Stimulated activated CD4-positive, alpha-beta T cell treated with anti-CD3 and anti-CD28 coated beads, Interleukin-2, amount 100 ng/mL, for 48 hours (primary cell): ENCODE data around the gene DTNB.

Experiments
- DNase-seq, 2 donors: peaks; one replicate each; pipeline ENCODE4 v3.0.0-alpha.2; 2020

The DTNB gene

DNA sequence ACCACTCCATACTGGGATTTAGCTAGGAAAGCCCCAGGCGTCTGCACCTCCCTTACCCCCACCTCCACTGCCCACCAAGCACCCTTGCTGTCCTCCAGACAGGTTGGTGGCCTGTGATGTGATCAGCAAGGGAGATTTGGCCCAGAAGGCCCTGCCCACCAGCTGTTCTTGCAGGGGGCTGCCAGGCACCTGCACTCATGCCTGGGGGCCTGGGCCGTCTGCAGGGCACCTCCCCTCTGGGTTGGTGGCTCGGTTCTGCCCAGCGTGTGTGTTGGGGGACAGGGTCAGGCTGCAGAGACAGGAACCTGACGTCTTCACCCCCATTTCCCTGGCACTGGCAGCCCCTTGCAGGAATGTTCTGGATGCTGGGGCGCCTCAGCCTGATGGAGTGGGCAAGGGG is 337.4 kb downstream of the DTNB start:
- no peak for DNase-seq

DNA sequence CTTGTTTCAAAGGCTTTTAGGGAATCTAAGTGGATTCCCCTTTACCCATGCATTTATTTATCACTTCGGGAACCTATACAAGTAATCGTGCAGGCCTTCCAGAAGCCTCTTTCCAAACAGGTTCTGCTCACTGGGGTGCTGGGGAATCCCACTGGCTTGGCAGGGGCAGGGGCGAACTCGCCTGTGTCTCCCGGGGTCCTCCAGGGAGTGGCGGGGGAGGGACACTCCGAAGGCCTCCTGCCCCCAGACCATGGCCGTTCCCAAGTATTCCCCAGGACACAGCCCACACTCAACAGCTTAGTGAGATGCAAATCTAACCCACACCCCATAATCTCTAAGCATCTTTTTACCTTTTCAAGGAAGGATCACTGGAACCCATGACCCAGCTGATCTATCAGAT is 338.2 kb downstream of the DTNB start:
- DNase-seq, result no peak

- no peak for DNase-seq
Observed at GRCh38 chr2:25334482-25334881, 338.9 kb downstream of the DTNB start.

GRCh38 chr2:25333981-25334380 is 339.4 kb downstream of the DTNB start:
- DNase-seq, result no peak

- no peak for DNase-seq
Observed at GRCh38 chr2:25332571-25332970, 340.8 kb downstream of the DTNB start.

DNA sequence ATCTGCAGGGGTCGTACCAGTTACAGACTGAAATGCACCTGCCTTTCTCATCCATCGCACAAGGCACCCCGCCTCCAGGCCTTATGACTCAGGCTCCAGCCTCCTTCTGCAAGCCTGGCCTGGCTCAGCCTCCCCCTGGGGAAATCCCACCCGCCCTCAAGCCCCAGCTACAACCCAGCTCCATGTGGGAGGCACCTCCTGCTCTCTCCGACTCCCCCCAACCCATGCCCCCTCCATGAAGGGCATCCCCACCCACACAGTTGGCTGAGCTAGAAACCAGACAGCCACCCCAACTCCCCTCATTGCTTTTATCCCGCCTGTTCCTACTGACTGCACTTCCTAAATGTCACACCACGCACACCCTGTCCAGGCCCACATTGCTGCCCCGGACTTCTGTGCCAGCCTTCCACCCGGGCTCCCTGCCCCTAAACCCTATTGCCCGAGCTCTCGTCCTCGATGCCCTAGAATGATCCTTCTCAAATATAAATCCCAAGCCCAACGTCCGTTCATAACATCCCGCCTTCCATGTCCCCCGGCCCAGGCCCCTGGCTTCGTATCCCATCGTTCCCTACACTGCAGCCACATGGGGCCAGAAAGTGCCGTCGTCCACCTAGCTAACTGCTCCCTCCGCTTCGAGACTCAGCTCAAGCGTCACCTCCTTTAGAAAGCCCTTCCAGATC is 341.6 kb downstream of the DTNB start:
- DNase-seq, result no peak

DNA sequence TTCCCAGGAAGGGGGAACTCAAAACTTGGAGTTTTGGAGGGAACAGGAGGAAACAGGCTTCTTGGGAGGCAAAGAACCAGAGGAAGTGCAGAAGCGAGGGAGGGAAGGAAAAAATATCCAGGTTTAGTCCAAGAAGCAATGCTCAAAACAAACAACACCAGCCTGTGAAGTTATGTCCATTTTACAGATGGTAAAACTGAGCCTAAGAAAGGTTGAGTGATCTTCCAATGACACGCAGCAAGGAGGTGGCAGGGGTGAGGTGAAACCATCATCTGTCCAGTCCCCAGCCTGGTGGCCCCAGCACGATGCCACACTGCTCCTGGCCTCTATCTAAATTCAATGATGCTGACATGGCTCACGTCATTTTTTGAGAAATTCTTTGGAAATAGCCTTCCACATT is 342.4 kb downstream of the DTNB start:
- no peak for DNase-seq

- no peak for DNase-seq
Observed at GRCh38 chr2:25330273-25330672, 343.1 kb downstream of the DTNB start.

- no peak for DNase-seq
Observed at GRCh38 chr2:25328152-25329085, 345.0 kb downstream of the DTNB start.
